ENCODE data around the gene SLFN14. TPM values are rescaled to one million over a fixed set of nuclear protein-coding genes. Genes with fewer than 3 reads are reported as not detected.

The SLFN14 gene
- total and polyA plus RNA-seq, 2 donors (not counting 1 experiment from before 2014, with no cell fraction given), result not detected

- ChIA-PET POLR2A (interaction anchor here (0.6 kb wide), 1 partner anchor 14 kb away, joined by 9 read pairs; no protein-coding TSS in a partner anchor), CTCF (interaction anchor here (1.3 kb wide), 1 partner anchor 13 kb away, joined by 4 read pairs; no protein-coding TSS in a partner anchor)
- H3K4me3 Mint-ChIP-seq, result no peak overlapping the region
- WGBS (ENCODE audit: insufficient coverage), result 14% methylated on average over 1 of the region's 1 CpG
- ATAC-seq (ENCODE audit: low read depth), result no peak
- H3K27ac Mint-ChIP-seq, result no peak overlapping the region
- Histone ChIP-seq H4K20me1 (ENCODE audit: control insufficient read depth, insufficient read depth, low read length, poor library complexity, severe bottlenecking) (no peaks in the 10 kb centered on the region), H3K9me3 (ENCODE audit: control extremely low read depth in 1 of 3, control insufficient read depth in 2 of 3, insufficient read depth in 1 of 3, low read length in 2 of 3) (no peaks in the 10 kb centered on the region), H3K9ac (ENCODE audit: low read length) (no peak overlapping the region), H3K4me2 (replicated peaks; ENCODE audit: low read depth, low read length, poor library complexity, severe bottlenecking) (no peak overlapping the region), H3K27me3 (replicated peaks in 1 of 4; ENCODE audit: control extremely low read depth in 1 of 4, control insufficient read depth in 3 of 4, insufficient read depth in 4 of 4, low read length in 3 of 4) (peaks cover 0 to 5% (median 2%) of the 10 kb centered on the region in 4 experiments), H3K27ac (ENCODE audit: low read length in 2 of 2) (no peak overlapping the region), H2AFZ (ENCODE audit: insufficient read depth, low read depth, low read length, poor library complexity, severe bottlenecking) (no peak overlapping the region), H3K36me3 (replicated peaks in 1 of 2; ENCODE audit: control extremely low read depth in 1 of 2, control insufficient read depth in 1 of 2, extremely low read depth in 1 of 2, insufficient read depth in 2 of 2, low read length in 1 of 2) (no peaks in the 10 kb centered on the region), H3K4me3 (ENCODE audit: control extremely low read depth in 1 of 5, extremely low read depth in 1 of 5, insufficient read depth in 1 of 5, low read depth in 2 of 5, low read length in 4 of 5) (no peak overlapping the region), H3K79me2 (ENCODE audit: control insufficient read depth, insufficient read depth, low read length) (no peaks in the 10 kb centered on the region), H3K4me1 (ENCODE audit: control insufficient read depth in 2 of 2, insufficient read depth in 2 of 2, low read length in 2 of 2) (peaks cover 3% of the 10 kb centered on the region in 2 donors)
- H3K9me3 Mint-ChIP-seq (ENCODE audit: insufficient read depth), result no peaks in the 10 kb centered on the region
- no peak for TF ChIP-seq CTCF (IDR thresholded peaks at IDR 0.05)
- TF ChIP-seq EZH2 (IDR thresholded peaks at IDR 0.05; ENCODE audit: borderline replicate concordance, insufficient read depth, low read depth, low read length, poor library complexity, severe bottlenecking), result no peak
- DNase-seq, result no peak
- intact Hi-C loops (cut with micrococcal nuclease), result no loop called here
- H3K4me1 Mint-ChIP-seq, result peaks cover 6% of the 10 kb centered on the region
- H3K27me3 Mint-ChIP-seq, result peaks cover 33% of the 10 kb centered on the region
Measured at GRCh38 chr17:35521150-35521549, 39.5 kb downstream of the SLFN14 start.

- CTCF ChIA-PET, result no interaction called here
- no peaks in the 10 kb centered on the region for H3K9me3 Mint-ChIP-seq (ENCODE audit: insufficient read depth)
- Histone ChIP-seq H3K4me3 (ENCODE audit: control extremely low read depth in 1 of 5, extremely low read depth in 1 of 5, insufficient read depth in 1 of 5, low read depth in 2 of 5, low read length in 4 of 5) (no peak overlapping the region), H2AFZ (ENCODE audit: insufficient read depth, low read depth, low read length, poor library complexity, severe bottlenecking) (no peak overlapping the region), H4K20me1 (ENCODE audit: control insufficient read depth, insufficient read depth, low read length, poor library complexity, severe bottlenecking) (no peaks in the 10 kb centered on the region), H3K27ac (ENCODE audit: low read length in 2 of 2) (no peak overlapping the region), H3K79me2 (ENCODE audit: control insufficient read depth, insufficient read depth, low read length) (no peaks in the 10 kb centered on the region), H3K9me3 (ENCODE audit: control extremely low read depth in 1 of 3, control insufficient read depth in 2 of 3, insufficient read depth in 1 of 3, low read length in 2 of 3) (no peaks in the 10 kb centered on the region), H3K9ac (ENCODE audit: low read length) (no peak overlapping the region), H3K4me2 (replicated peaks; ENCODE audit: low read depth, low read length, poor library complexity, severe bottlenecking) (no peak overlapping the region), H3K27me3 (replicated peaks in 1 of 4; ENCODE audit: control extremely low read depth in 1 of 4, control insufficient read depth in 3 of 4, insufficient read depth in 4 of 4, low read length in 3 of 4) (peaks cover 0 to 5% (median 2%) of the 10 kb centered on the region in 4 experiments), H3K4me1 (ENCODE audit: control insufficient read depth in 2 of 2, insufficient read depth in 2 of 2, low read length in 2 of 2) (peaks cover 3% of the 10 kb centered on the region in 2 donors), H3K36me3 (replicated peaks in 1 of 2; ENCODE audit: control extremely low read depth in 1 of 2, control insufficient read depth in 1 of 2, extremely low read depth in 1 of 2, insufficient read depth in 2 of 2, low read length in 1 of 2) (no peaks in the 10 kb centered on the region)
- POLR2A ChIA-PET, result no interaction called here
- WGBS (ENCODE audit: insufficient coverage), result 91% methylated on average over 7 of the region's 8 CpGs
- H3K4me3 Mint-ChIP-seq, result no peak overlapping the region
- H3K27me3 Mint-ChIP-seq, result peaks cover 41% of the 10 kb centered on the region
- no peak overlapping the region for H3K27ac Mint-ChIP-seq
- peaks cover 6% of the 10 kb centered on the region for H3K4me1 Mint-ChIP-seq
- intact Hi-C loops (cut with micrococcal nuclease), result no loop called here
- ATAC-seq (ENCODE audit: low read depth), result no peak
- DNase-seq, result no peak
- no peak for TF ChIP-seq CTCF (IDR thresholded peaks at IDR 0.05)
- TF ChIP-seq EZH2 (IDR thresholded peaks at IDR 0.05; ENCODE audit: borderline replicate concordance, insufficient read depth, low read depth, low read length, poor library complexity, severe bottlenecking), result no peak
Measured at GRCh38 chr17:35519906-35520442, 40.6 kb downstream of the SLFN14 start.

Measured in B cell (primary cell).